Upper lobe of right lung (tissue), 1 donor: ENCODE data around the gene NSUN2. TPM values are rescaled to one million over a fixed set of nuclear protein-coding genes. Genes with fewer than 3 reads are reported as not detected.

Experiments used
- ATAC-seq: fragments of 200-7000 bp; cut with Tn5 transposase; one replicate; pipeline ENCODE4 v1.9.1; 2020; ENCODE audit warnings: mild to moderate bottlenecking, moderate library complexity
- DNase-seq: peaks from one replicate; pipeline ENCODE4 v3.0.0-alpha.2; 2020
- H3K27ac ChIP-seq: fragments of 200-600 bp; one replicate; pipeline ENCODE4 v1.8.0; 2022
- H3K27me3 ChIP-seq: fragments of 200-600 bp; one replicate; pipeline ENCODE4 v1.8.0; 2022; ENCODE audit warnings: mild to moderate bottlenecking
- H3K36me3 ChIP-seq: fragments of 200-600 bp; one replicate; pipeline ENCODE4 v1.8.0; 2022
- H3K4me1 ChIP-seq: fragments of 200-600 bp; one replicate; pipeline ENCODE4 v1.8.0; 2022
- H3K4me3 ChIP-seq: fragments of 200-600 bp; one replicate; pipeline ENCODE4 v1.8.0; 2022; ENCODE audit warnings: mild to moderate bottlenecking
- H3K9me3 ChIP-seq: fragments of 200-600 bp; one replicate; pipeline ENCODE4 v1.8.0; 2022
- CTCF ChIP-seq: fragments of 200-600 bp; IDR thresholded peaks from one replicate; pipeline ENCODE4 v1.8.0; 2022; ENCODE audit warnings: antibody characterized with exemption
- intact Hi-C: fragments of 100-400 bp; cut with DNase I; formaldehyde crosslinking; loops from one replicate; pipeline ENCODE4 v1.11.0; 2022
- total RNA-seq: library from RNA; stranded (reverse); fragmentation: NEBNext Ultra II Directional; extraction: Animal tissue kit (Norgen Biotek cat#: 25700); gene quantifications from one replicate; pipeline ENCODE4 v1.2.1, GENCODE V29; 2021
- donor health status: DM: no; HTN: yes; CAD: no; lungs with severe emphysema.

The NSUN2 gene
- total RNA-seq, 1 donor from 2014 or later: 46.4 TPM

GRCh38 chr5:6667648-6668047 lies 34.8 kb upstream of the NSUN2 start:
- intact Hi-C loops: no loop called here
- DNase-seq (no peak), ATAC-seq (no peak)
- TF ChIP-seq CTCF: no peak
- Histone ChIP-seq H3K4me1 (no peaks in the 10 kb centered on the region), H3K4me3 (no peak overlapping the region), H3K36me3 (no peaks in the 10 kb centered on the region), H3K27me3 (no peaks in the 10 kb centered on the region), H3K9me3 (no peaks in the 10 kb centered on the region), H3K27ac (no peak overlapping the region)

- no peak for TF ChIP-seq CTCF
- H3K27ac ChIP-seq: no peak overlapping the region
- intact Hi-C loops: no loop called here
- H3K9me3 ChIP-seq: no peaks in the 10 kb centered on the region
- ATAC-seq (no peak), DNase-seq (no peak)
- no peaks in the 10 kb centered on the region for H3K27me3 ChIP-seq
- H3K4me3 ChIP-seq: no peak overlapping the region
- no peaks in the 10 kb centered on the region for H3K4me1 ChIP-seq
- H3K36me3 ChIP-seq: no peaks in the 10 kb centered on the region
Observed at GRCh38 chr5:6666762-6667161, 33.9 kb upstream of the NSUN2 start.

- intact Hi-C loops: no loop called here
- H3K36me3 ChIP-seq: no peaks in the 10 kb centered on the region
- no peak overlapping the region for H3K27ac ChIP-seq
- no peak for ATAC-seq
- no peak for TF ChIP-seq CTCF
- no peak overlapping the region for H3K4me3 ChIP-seq
- no peaks in the 10 kb centered on the region for H3K9me3 ChIP-seq
- H3K4me1 ChIP-seq: no peaks in the 10 kb centered on the region
- no peaks in the 10 kb centered on the region for H3K27me3 ChIP-seq
- DNase-seq: no peak
Observed at GRCh38 chr5:6660688-6661087, 27.8 kb upstream of the NSUN2 start.

- TF ChIP-seq CTCF: no peak
- DNase-seq: no peak
- no peak for ATAC-seq
- no peaks in the 10 kb centered on the region for H3K27me3 ChIP-seq
- H3K27ac ChIP-seq: no peak overlapping the region
- peaks cover 3% of the 10 kb centered on the region for H3K36me3 ChIP-seq
- no peaks in the 10 kb centered on the region for H3K4me1 ChIP-seq
- no peaks in the 10 kb centered on the region for H3K9me3 ChIP-seq
- H3K4me3 ChIP-seq: no peak overlapping the region
- intact Hi-C loops: no loop called here
Observed at GRCh38 chr5:6659941-6660684, 27.3 kb upstream of the NSUN2 start.

GRCh38 chr5:6656680-6657079 lies 23.8 kb upstream of the NSUN2 start:
- intact Hi-C loops: no loop called here
- no peak for DNase-seq
- Histone ChIP-seq H3K9me3 (no peaks in the 10 kb centered on the region), H3K4me3 (no peak overlapping the region), H3K36me3 (peaks cover 6% of the 10 kb centered on the region), H3K27ac (no peak overlapping the region), H3K27me3 (no peaks in the 10 kb centered on the region), H3K4me1 (no peaks in the 10 kb centered on the region)
- ATAC-seq: no peak
- TF ChIP-seq CTCF: no peak

GRCh38 chr5:6655432-6655831 lies 22.6 kb upstream of the NSUN2 start:
- Histone ChIP-seq H3K27ac (no peak overlapping the region), H3K9me3 (no peaks in the 10 kb centered on the region), H3K4me1 (no peaks in the 10 kb centered on the region), H3K4me3 (no peak overlapping the region), H3K36me3 (peaks cover 6% of the 10 kb centered on the region), H3K27me3 (no peaks in the 10 kb centered on the region)
- intact Hi-C loops: no loop called here
- no peak for TF ChIP-seq CTCF
- DNase-seq (no peak), ATAC-seq (no peak)
